Measurements from ENCODE around the gene PWWP3B. TPM values are rescaled to one million over a fixed set of nuclear protein-coding genes. Genes with fewer than 3 reads are reported as not detected.

Gene PWWP3B
- under 0.01 TPM in 1 of 2 replicates, not detected in the other for total RNA-seq

DNA sequence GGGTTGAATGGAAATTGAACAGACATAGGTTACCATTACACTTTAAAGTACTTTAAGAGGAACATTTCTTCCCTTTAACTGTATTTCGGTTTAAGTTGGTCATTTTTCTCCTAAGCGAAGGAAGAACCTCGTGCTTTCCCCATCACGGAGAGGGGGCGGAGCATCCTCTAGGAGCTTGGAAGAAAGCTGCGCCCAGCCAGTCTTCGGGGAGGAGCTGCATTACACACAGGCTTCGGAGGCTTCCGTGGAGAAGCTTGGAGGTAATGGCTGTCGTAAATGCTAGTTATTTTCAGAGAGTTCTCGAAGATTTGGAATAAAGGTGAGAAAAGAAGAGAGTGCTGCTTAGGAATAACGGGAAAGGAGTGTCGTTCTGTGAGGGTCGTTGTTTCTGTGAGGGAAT, at the start of gene PWWP3B:
Gene PWWP3B (plus strand): TSS at position 199 of the 400 bp plus-strand sequence. CDS start 37,128 bp downstream, outside the sequence.

Other genes with a start within 250 kb of the PWWP3B start
- not detected in 2 replicates for gene SERPINA7, start 129.6 kb upstream of the PWWP3B start, total RNA-seq

All from bladder microvascular endothelial cell (primary cell).